ENCODE measurements around the gene GABRG1. TPM values are rescaled to one million over a fixed set of nuclear protein-coding genes. Genes with fewer than 3 reads are reported as not detected.

GABRG1 gene
- total and polyA plus RNA-seq, 2 of the 8 experiments (the other 6 are each of a cell fraction or from before 2014, with no cell fraction given) = 0.11 to 0.43 TPM

DNA sequence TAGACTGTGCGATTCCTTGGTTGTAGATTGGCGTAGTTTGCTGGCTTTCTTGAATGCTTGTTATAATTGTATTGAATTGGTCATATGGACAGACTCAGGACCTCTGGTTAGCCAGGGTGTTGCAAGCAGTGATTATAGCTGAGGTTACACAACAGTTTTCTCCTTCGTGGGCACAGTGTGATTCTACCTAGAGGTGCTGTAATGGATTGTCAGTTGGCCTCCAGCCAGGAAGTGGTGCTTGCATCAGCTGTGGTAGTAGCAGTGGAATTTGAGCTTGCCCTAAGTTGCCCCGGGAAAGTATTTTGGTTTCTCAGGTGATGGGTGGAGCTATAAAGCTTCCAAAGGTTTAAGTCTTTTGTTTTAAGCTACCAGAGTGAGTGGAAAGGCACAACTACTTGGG is 23.1 kb upstream of the GABRG1 start:
- H4K8ac ChIP-seq (ENCODE audit: extremely low read depth, insufficient read depth, low read length) = no peak overlapping the region
- H2BK5ac ChIP-seq (ENCODE audit: low read depth, low read length) = no peak overlapping the region
- no peaks in the 10 kb centered on the region for H3K23me2 ChIP-seq (ENCODE audit: low read depth, low read length)
- no peak overlapping the region for H3K4me3 ChIP-seq (ENCODE audit: extremely low read depth in 1 of 4, insufficient read depth in 2 of 4, low read depth in 3 of 4, low read length in 4 of 4)
- no peak overlapping the region for H4K5ac ChIP-seq (ENCODE audit: insufficient read length, low read depth, low read length)
- H2BK12ac ChIP-seq (ENCODE audit: low read depth, low read length) = no peak overlapping the region
- ChIA-PET POLR2A (ENCODE audit: partially characterized antibody) (no interaction called here), CTCF (ENCODE audit: partially characterized antibody) (no interaction called here)
- H3K79me2 ChIP-seq (ENCODE audit: control insufficient read depth in 1 of 2, insufficient read depth in 2 of 2, low read length in 2 of 2) = no peaks in the 10 kb centered on the region
- no peak overlapping the region for H3K18ac ChIP-seq (ENCODE audit: extremely low read depth, low read length)
- H3K4ac ChIP-seq (replicated peaks; ENCODE audit: insufficient read length, low read depth, low read length) = no peak overlapping the region
- 90% methylated on average over 4 of the region's 4 CpGs; no CpG with 5 or more reads in 1 of the 2 experiments for WGBS, 2 experiments (ENCODE audit: extremely low coverage in 1 of 2, insufficient coverage in 1 of 2, insufficient read length in 1 of 2, insufficient replicate concordance in 2 of 2, low coverage in 1 of 2, low lambda C conversion rate in 2 of 2, missing lambda C conversion rate in 1 of 2)
- H3K27me3 ChIP-seq (replicated peaks in 1 of 4; ENCODE audit: control insufficient read depth in 3 of 4, extremely low read depth in 1 of 4, insufficient read depth in 3 of 4, low read length in 3 of 4) = no peaks in the 10 kb centered on the region
- H3K27ac ChIP-seq (ENCODE audit: low read depth, low read length) = no peak overlapping the region
- H2BK120ac ChIP-seq (replicated peaks; ENCODE audit: low read depth, low read length) = no peak overlapping the region
- FAIRE-seq (no peak), DNase-seq (ENCODE audit: low read depth in 1 of 2, low spot score in 2 of 2) (no peak)
- no peaks in the 10 kb centered on the region for H4K20me1 ChIP-seq (replicated peaks in 1 of 2; ENCODE audit: control insufficient read depth in 1 of 2, insufficient read depth in 2 of 2, low read length in 2 of 2)
- no peaks in the 10 kb centered on the region for H3K9me3 ChIP-seq (ENCODE audit: insufficient read depth in 2 of 2, low read depth in 1 of 2, low read length in 1 of 2)
- peak overlapping the region; percentile 49 for H2AFZ ChIP-seq (ENCODE audit: low read length)
- no peak overlapping the region for H3K23ac ChIP-seq (ENCODE audit: insufficient read length)
- no peak overlapping the region for H3K14ac ChIP-seq (ENCODE audit: insufficient read length)
- no peaks in the 10 kb centered on the region for H3K79me1 ChIP-seq (ENCODE audit: low read depth, low read length)
- H3K36me3 ChIP-seq (ENCODE audit: control insufficient read depth in 2 of 4, insufficient read depth in 4 of 4, low read length in 3 of 4) = no peaks in the 10 kb centered on the region
- H2AK5ac ChIP-seq (ENCODE audit: low read depth, low read length) = no peak overlapping the region
- TF ChIP-seq BACH1 (IDR thresholded peaks at IDR 0.05; ENCODE audit: low read length) = no peak
- TF ChIP-seq SP4 (IDR thresholded peaks at IDR 0.05; ENCODE audit: low read length) = no peak
- TF ChIP-seq PHF8 (conservative IDR thresholded peaks at IDR 0.05; ENCODE audit: low read depth, low read length) = no peak
- TF ChIP-seq POU5F1 (IDR thresholded peaks at IDR 0.05; ENCODE audit: low read depth, low read length) = no peak
- no peak for TF ChIP-seq ZNF274 (IDR thresholded peaks at IDR 0.05; ENCODE audit: borderline replicate concordance, extremely low read depth, low read length)
- TF ChIP-seq CTBP2 (IDR thresholded peaks at IDR 0.05; ENCODE audit: borderline replicate concordance, insufficient read depth, insufficient read length, low read length) = no peak
- no peak for TF ChIP-seq NRF1 (IDR thresholded peaks at IDR 0.05; ENCODE audit: low read depth, low read length)
- TF ChIP-seq KDM1A (IDR thresholded peaks at IDR 0.05; ENCODE audit: borderline replicate concordance, low read length) = no peak
- no peak for TF ChIP-seq RNF2 (IDR thresholded peaks at IDR 0.05; ENCODE audit: borderline replicate concordance, low read depth, low read length, missing control alignments, poor library complexity, severe bottlenecking)
- TF ChIP-seq BCL11A (IDR thresholded peaks at IDR 0.05; ENCODE audit: low read depth in 2 of 2, low read length in 2 of 2) = no peak
- no peak for TF ChIP-seq RAD21 (IDR thresholded peaks at IDR 0.05 in 1 of 2, conservative IDR thresholded peaks at IDR 0.05 in 1 of 2; ENCODE audit: low read depth in 2 of 2, low read length in 2 of 2)
- H3K56ac ChIP-seq (replicated peaks; ENCODE audit: insufficient read length, low read depth, low read length) = no peak overlapping the region
- H4K91ac ChIP-seq (replicated peaks; ENCODE audit: insufficient read length, low read length) = no peak overlapping the region
- H2BK15ac ChIP-seq (ENCODE audit: low read length) = no peak overlapping the region
- H2BK20ac ChIP-seq (ENCODE audit: low read length) = no peak overlapping the region
- H3K4me2 ChIP-seq (ENCODE audit: insufficient read depth in 1 of 2, low read depth in 2 of 2, low read length in 2 of 2) = no peak overlapping the region
- H3K4me1 ChIP-seq (replicated peaks in 1 of 4; ENCODE audit: control insufficient read depth in 3 of 4, insufficient read depth in 4 of 4, low read length in 3 of 4) = no peaks in the 10 kb centered on the region
- no peak overlapping the region for H3K9ac ChIP-seq (replicated peaks in 1 of 4; ENCODE audit: extremely low read depth in 1 of 4, low read depth in 3 of 4, low read length in 3 of 4)
